ENCODE measurements around the gene ADPRM. TPM values are rescaled to one million over a fixed set of nuclear protein-coding genes. Genes with fewer than 3 reads are reported as not detected.
"Not testable (repeated sequence)": the region's sequence is repeated elsewhere in the genome, so short reads cannot be mapped to it uniquely, and the experiment has no call there.

Gene ADPRM
- total and polyA plus RNA-seq, 5 donors, result 4.4 to 7.8 (median 5.1) TPM

GRCh38 chr17:10729334-10730193 is 32.2 kb downstream of the ADPRM start, which contains the start of gene TMEM220:
TMEM220 (minus strand) TSS chr17:10730023; CDS start chr17:10729851, 172 bp downstream.
- ATAC-seq (peak; percentile 97 to 98), DNase-seq (peak; percentile 89 to 94 (median 93))
- Histone ChIP-seq H3K27me3 (ENCODE audit: control insufficient read depth, insufficient read depth) (no peaks in the 10 kb centered on the region), H3K4me1 (ENCODE audit: control insufficient read depth, insufficient read depth, low read length) (no peaks in the 10 kb centered on the region), H3K9me3 (ENCODE audit: control insufficient read depth, low read length) (no peaks in the 10 kb centered on the region), H3K4me3 (ENCODE audit: low read length) (peak within 1 kb of the TSS; percentile 42), H3K27ac (ENCODE audit: low read length) (peak within 1 kb of the TSS; percentile 75)
- under 1% methylated on average over 79 of the region's 79 CpGs for WGBS
- intact Hi-C loops (cut with DNase I), result loop anchor here in 1 of 4 donors (10.0 kb wide), 1 partner anchor 115 kb away; no protein-coding TSS in a partner anchor

DNA sequence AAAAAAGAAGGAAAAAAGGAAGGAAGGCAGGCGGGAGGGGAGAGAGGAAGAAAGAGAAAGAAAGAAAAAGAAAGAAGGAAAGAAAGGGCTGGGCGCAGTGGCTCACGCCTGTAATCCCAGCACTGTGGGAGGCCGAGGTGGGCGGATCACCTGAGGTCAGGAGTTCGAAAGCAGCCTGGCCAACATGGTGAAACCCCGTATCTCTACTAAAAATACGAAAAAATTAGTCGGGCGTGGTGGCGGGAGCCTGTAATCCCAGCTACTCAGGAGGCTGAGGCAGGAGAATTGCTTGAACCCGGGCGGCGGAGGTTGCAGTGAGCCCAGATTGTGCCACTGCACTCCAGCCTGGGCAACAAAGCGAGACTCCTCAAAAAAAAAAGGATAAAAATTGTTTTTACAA is 32.9 kb downstream of the ADPRM start:
- 21% methylated on average over 15 of the region's 15 CpGs for WGBS
- intact Hi-C loops (cut with DNase I), result loop anchor here in 1 of 4 donors (10.0 kb wide), 1 partner anchor 115 kb away; no protein-coding TSS in a partner anchor
- peak overlapping the region; percentile 42 for H3K4me3 ChIP-seq (ENCODE audit: low read length)
- not testable (repeated sequence) for ATAC-seq; H3K4me1 ChIP-seq (ENCODE audit: control insufficient read depth, insufficient read depth, low read length); H3K27me3 ChIP-seq (ENCODE audit: control insufficient read depth, insufficient read depth); H3K9me3 ChIP-seq (ENCODE audit: control insufficient read depth, low read length)
- DNase-seq, result peak in 1 of 3 donors; percentile 61
- peak overlapping the region; percentile 6 for H3K27ac ChIP-seq (ENCODE audit: low read length)

DNA sequence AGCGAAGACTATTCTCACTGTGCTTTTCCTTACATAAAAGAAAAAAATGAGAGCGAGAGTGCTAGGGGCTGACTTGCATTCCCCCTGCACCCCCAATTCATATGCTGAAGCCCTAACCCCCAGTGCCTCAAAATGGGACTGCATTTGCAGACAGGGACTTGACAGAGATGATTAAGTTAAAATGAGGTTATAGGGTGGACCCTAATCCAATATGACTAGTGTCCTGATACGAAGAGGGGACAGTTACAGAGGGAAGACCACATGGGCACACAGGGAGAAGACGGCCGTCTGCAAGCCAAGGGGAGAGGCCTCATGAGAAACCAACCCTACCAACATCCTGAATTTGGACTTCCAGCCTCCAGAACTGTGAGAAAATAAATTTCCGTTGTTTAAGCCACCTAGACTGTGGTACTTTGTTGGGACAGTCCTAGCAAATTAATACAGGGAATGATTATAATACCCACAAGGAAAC is 34.0 kb downstream of the ADPRM start:
- ATAC-seq (no peak), DNase-seq (no peak)
- Histone ChIP-seq H3K27me3 (ENCODE audit: control insufficient read depth, insufficient read depth) (no peaks in the 10 kb centered on the region), H3K4me3 (ENCODE audit: low read length) (no peak overlapping the region), H3K27ac (ENCODE audit: low read length) (no peak overlapping the region), H3K4me1 (ENCODE audit: control insufficient read depth, insufficient read depth, low read length) (no peaks in the 10 kb centered on the region), H3K9me3 (ENCODE audit: control insufficient read depth, low read length) (no peaks in the 10 kb centered on the region)
- WGBS, result 96% methylated on average over 6 of the region's 6 CpGs
- intact Hi-C loops (cut with DNase I), result loop anchor here in 1 of 4 donors (10.0 kb wide), 1 partner anchor 113 kb away; no protein-coding TSS in a partner anchor

GRCh38 chr17:10732121-10732520 is 34.7 kb downstream of the ADPRM start:
- ATAC-seq; H3K9me3 ChIP-seq (ENCODE audit: control insufficient read depth, low read length); H3K27ac ChIP-seq (ENCODE audit: low read length); H3K27me3 ChIP-seq (ENCODE audit: control insufficient read depth, insufficient read depth); H3K4me1 ChIP-seq (ENCODE audit: control insufficient read depth, insufficient read depth, low read length); H3K4me3 ChIP-seq (ENCODE audit: low read length); DNase-seq: not testable (repeated sequence)
- intact Hi-C loops (cut with DNase I), result loop anchor here in 1 of 4 donors (10.0 kb wide), 1 partner anchor 113 kb away; no protein-coding TSS in a partner anchor
- WGBS, result 87% methylated on average over 6 of the region's 6 CpGs

DNA sequence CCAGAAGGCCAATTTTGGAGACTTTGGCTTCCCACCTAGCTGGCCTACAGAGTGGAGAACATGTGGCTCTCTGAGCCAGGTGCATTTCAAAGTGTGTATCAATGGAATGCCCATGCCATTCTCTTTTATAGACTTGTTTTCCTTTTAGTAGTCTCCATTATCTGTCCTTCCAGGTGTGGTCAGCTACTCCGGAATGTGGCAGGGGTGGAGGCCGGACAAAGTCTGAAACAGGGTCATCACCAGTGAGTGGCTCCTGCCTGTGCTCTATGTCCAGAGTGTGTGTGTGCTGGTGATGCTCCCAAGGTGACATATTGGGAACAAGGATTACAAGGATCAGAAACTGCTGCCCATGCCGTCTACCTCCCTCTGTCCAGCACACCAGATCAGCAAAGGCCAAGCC is 36.3 kb downstream of the ADPRM start:
- Histone ChIP-seq H3K27me3 (ENCODE audit: control insufficient read depth, insufficient read depth) (no peaks in the 10 kb centered on the region), H3K9me3 (ENCODE audit: control insufficient read depth, low read length) (no peaks in the 10 kb centered on the region), H3K4me1 (ENCODE audit: control insufficient read depth, insufficient read depth, low read length) (no peaks in the 10 kb centered on the region), H3K4me3 (ENCODE audit: low read length) (no peak overlapping the region), H3K27ac (ENCODE audit: low read length) (no peak overlapping the region)
- WGBS, result 85% methylated on average over 3 of the region's 3 CpGs
- intact Hi-C loops (cut with DNase I), result loop anchor here in 1 of 4 donors (10.0 kb wide), 1 partner anchor 111 kb away; no protein-coding TSS in a partner anchor
- ATAC-seq, result no peak
- no peak for DNase-seq

GRCh38 chr17:10735251-10735650 is 37.9 kb downstream of the ADPRM start:
- no peak overlapping the region for H3K4me3 ChIP-seq (ENCODE audit: low read length)
- DNase-seq (no peak), ATAC-seq (no peak)
- WGBS, result 65% methylated on average over 2 of the region's 2 CpGs
- no peak overlapping the region for H3K27ac ChIP-seq (ENCODE audit: low read length)
- intact Hi-C loops (cut with DNase I), result loop anchor here in 3 of 4 donors (5.0 to 10.0 kb wide), 2 partner anchors 107 to 110 kb away; no protein-coding TSS in a partner anchor
- H3K4me1 ChIP-seq (ENCODE audit: control insufficient read depth, insufficient read depth, low read length), result no peaks in the 10 kb centered on the region
- no peaks in the 10 kb centered on the region for H3K27me3 ChIP-seq (ENCODE audit: control insufficient read depth, insufficient read depth)
- no peaks in the 10 kb centered on the region for H3K9me3 ChIP-seq (ENCODE audit: control insufficient read depth, low read length)

DNA sequence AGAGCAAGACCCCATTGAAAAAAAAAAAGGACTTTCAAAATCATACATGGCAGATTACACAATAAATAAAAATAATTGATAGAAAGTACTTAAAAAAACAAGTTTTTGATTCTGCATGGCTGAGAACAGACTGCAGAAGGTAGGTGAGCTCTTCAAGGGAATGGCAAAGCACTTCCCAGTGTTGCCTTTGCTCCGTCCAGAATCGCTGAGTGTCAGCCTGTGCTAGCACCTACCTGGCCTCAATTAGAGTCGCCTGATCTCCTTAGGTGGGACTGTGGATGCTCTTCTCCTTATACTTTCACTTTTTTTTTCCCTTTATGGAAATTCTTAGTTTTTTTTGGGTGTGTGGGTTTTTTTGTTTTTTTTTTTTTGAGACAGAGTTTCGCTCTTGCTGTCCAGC is 38.4 kb downstream of the ADPRM start:
- no peak overlapping the region for H3K27ac ChIP-seq (ENCODE audit: low read length)
- H3K4me1 ChIP-seq (ENCODE audit: control insufficient read depth, insufficient read depth, low read length), result no peaks in the 10 kb centered on the region
- 94% methylated on average over 4 of the region's 4 CpGs for WGBS
- no peaks in the 10 kb centered on the region for H3K9me3 ChIP-seq (ENCODE audit: control insufficient read depth, low read length)
- ATAC-seq (no peak), DNase-seq (no peak)
- no peak overlapping the region for H3K4me3 ChIP-seq (ENCODE audit: low read length)
- no peaks in the 10 kb centered on the region for H3K27me3 ChIP-seq (ENCODE audit: control insufficient read depth, insufficient read depth)
- intact Hi-C loops (cut with DNase I), result loop anchor here (2.0 to 10.0 kb wide), 3 partner anchors 106 to 109 kb away; no protein-coding TSS in a partner anchor

DNA sequence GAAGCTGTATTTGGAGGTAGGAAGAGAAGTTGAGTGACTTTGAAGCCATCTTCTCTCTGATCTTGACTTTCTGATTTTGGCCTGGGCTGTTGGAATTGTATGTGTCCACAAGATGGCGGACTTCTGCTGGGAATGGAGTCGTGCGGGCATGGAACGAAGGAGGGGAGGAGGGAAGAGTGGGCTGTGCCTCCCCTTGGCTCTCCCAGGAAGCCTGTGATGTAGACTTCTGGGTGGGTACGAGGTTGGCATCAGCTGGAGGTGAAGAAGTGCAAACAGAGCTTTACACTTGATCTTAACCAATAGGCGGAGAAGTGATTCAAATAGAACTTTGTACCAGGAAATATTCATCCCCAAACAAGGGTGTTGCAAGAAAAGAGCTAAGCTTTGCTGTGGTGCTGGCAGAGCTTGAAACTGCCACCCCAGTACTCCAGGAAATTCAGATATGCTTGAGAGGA is 39.8 kb downstream of the ADPRM start:
- Histone ChIP-seq H3K4me1 (ENCODE audit: control insufficient read depth, insufficient read depth, low read length) (no peaks in the 10 kb centered on the region), H3K27me3 (ENCODE audit: control insufficient read depth, insufficient read depth) (no peaks in the 10 kb centered on the region), H3K4me3 (ENCODE audit: low read length) (no peak overlapping the region), H3K27ac (ENCODE audit: low read length) (no peak overlapping the region), H3K9me3 (ENCODE audit: control insufficient read depth, low read length) (no peaks in the 10 kb centered on the region)
- ATAC-seq, result peak; percentile 80 to 85
- DNase-seq, result peak in 2 of 3 donors; percentile 59 to 76
- intact Hi-C loops (cut with DNase I), result loop anchor here (2.0 to 10.0 kb wide), 3 partner anchors 105 to 108 kb away; no protein-coding TSS in a partner anchor
- 13% methylated on average over 6 of the region's 6 CpGs for WGBS

- H3K4me3 ChIP-seq (ENCODE audit: low read length), result no peak overlapping the region
- no peaks in the 10 kb centered on the region for H3K27me3 ChIP-seq (ENCODE audit: control insufficient read depth, insufficient read depth)
- no peaks in the 10 kb centered on the region for H3K4me1 ChIP-seq (ENCODE audit: control insufficient read depth, insufficient read depth, low read length)
- DNase-seq, result no peak
- 75% methylated on average over 3 of the region's 3 CpGs for WGBS
- H3K27ac ChIP-seq (ENCODE audit: low read length), result no peak overlapping the region
- H3K9me3 ChIP-seq (ENCODE audit: control insufficient read depth, low read length), result no peaks in the 10 kb centered on the region
- intact Hi-C loops (cut with DNase I), result loop anchor here (2.0 to 10.0 kb wide), 3 partner anchors 105 to 107 kb away; no protein-coding TSS in a partner anchor
- ATAC-seq, result no peak
These were observed 40.3 kb downstream of the ADPRM start for GRCh38 chr17:10737736-10738135.

- Histone ChIP-seq H3K9me3 (ENCODE audit: control insufficient read depth, low read length) (no peaks in the 10 kb centered on the region), H3K4me3 (ENCODE audit: low read length) (no peak overlapping the region), H3K27ac (ENCODE audit: low read length) (no peak overlapping the region), H3K27me3 (ENCODE audit: control insufficient read depth, insufficient read depth) (no peaks in the 10 kb centered on the region), H3K4me1 (ENCODE audit: control insufficient read depth, insufficient read depth, low read length) (no peaks in the 10 kb centered on the region)
- ATAC-seq (peak; percentile 30 to 33), DNase-seq (peak in 1 of 3 donors; percentile 50)
- 38% methylated on average over 5 of the region's 5 CpGs for WGBS
- intact Hi-C loops (cut with DNase I), result loop anchor here in 3 of 4 donors (5.0 to 10.0 kb wide), 2 partner anchors 104 to 106 kb away; no protein-coding TSS in a partner anchor
These were observed 41.3 kb downstream of the ADPRM start for GRCh38 chr17:10738521-10739258.
